HG03457 (cell line): ENCODE measurements around the gene LPO.

ENCODE experiments used
- ATAC-seq: cut with Tn5 transposase; IDR thresholded peaks from one replicate; pipeline ENCODE4 v1.9.1; 2021; ENCODE audit warnings: moderate number of reproducible peaks; ENCODE audit not compliant: unreplicated experiment

Gene LPO

DNA sequence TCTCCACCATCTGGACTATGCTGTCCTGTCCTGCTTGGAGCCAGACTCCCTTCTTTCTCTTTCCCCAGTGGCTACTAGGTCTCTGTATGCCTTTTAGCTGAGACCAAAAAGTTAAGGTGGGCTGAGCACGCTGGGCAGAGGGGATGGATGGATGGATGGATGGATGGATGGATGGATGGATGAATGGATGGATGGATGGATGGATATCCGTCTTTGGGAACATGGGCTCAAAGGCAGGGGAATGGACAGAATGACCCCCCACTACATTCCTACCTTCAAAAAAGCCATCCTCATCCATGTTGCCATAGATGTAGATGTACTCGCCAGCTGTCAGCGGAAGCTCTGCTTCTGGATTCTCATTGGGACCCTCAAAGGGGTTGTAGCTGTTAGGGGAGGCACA is 77.4 kb downstream of the LPO start:
- ATAC-seq = no peak

DNA sequence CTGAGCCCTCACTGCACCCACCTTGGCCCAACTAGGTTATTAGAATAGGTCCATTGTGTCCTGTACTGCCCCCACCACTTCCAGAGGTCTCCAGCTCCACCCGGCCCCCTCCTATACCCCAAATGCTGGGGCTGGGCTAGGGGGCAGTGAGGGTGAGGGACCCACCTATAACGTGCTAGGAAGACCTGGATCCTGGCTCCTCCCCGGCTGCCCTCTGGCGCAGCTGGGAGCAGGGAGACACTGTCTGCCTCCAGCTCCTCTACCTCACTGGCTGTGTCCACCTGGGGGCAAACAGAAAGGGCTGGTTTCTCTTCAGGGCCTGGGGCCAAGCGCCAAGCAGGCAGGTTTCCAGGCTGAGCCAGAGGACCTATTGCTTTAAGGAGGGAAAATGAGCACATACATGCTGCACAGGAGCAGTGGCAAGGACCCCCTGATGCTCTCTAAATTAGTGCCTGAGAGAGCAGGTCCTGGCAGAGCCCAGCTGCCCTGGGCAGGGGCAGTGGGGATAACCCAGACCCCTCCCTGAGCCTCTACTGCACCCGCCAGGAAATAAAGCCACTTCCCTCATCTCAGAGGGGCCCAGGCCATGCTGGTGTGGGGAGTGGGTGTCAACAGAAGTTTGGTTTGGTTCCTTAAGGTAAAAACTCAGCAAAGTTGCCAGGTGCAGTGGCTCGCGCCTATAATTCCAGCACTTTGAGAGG is 78.0 kb downstream of the LPO start:
- ATAC-seq = no peak

DNA sequence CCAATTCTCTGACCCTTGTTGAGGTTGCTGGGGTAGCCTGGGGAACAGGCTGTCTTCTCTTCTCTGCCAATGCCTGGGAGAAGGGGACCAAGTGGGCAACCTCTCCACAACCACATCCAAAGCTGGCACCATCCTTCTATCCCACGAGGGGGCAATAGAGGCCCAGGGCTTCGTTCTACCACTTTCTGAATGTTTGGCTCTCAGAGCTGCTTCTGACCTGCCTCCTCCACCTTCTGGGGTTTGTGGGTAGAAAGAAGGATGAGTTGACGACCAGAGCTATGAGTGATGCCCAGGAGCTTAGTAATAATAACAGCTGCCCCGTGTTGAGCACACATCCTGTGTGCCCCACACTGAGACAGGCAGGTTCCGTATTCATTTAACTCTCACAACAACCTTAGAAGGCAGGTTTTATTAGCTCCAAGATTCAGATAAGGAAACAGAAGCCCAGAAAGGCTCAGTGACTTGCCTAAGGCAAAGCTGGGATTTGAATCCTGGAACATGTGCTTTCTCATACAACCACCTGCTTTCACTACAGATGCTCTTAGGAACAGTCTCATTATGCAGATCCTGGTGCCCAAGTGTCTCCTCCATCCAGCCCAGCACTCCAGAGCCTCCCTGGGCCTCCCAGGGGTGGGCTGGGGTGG is 79.2 kb downstream of the LPO start:
- no peak for ATAC-seq

DNA sequence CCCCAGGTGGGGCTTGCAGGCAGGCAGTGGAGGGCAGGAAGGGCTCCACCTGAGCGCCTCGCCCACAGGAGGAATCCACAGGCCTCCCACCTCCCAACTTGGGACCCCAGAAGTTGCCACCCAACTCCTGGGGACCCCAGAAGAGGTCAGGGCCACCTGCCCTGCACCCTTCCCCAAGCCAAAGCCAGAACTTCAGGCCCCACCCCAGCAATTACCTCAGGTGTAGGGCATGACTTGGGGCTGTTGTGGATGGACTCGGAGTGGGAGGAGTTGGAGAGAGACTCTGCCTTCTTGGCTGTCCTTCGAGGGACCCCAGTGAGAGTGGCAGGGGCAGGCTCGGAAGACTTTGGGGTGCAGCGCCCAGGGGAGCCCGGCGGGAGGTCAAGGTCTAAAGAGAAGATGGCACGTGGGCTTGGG is 79.7 kb downstream of the LPO start:
- ATAC-seq = no peak
